Gastrocnemius medialis (tissue), 4 donors: Measurements from ENCODE around the gene BFAR. TPM values are rescaled to one million over a fixed set of nuclear protein-coding genes. Genes with fewer than 3 reads are reported as not detected.
A peak's percentile ranks its signal among the peaks of the same experiment; 100 is the strongest.
"Not testable (repeated sequence)": the region's sequence is repeated elsewhere in the genome, so short reads cannot be mapped to it uniquely, and the experiment has no call there.

Experiments used
- ATAC-seq, 2 donors: fragments of 150-250 bp; one replicate each; pipeline ENCODE4 v1.9.1; 2016
- DNase-seq, 2 donors: peaks; one replicate each; pipeline ENCODE4 v3.0.0-alpha.2; 2019
- H3K27ac ChIP-seq, 4 donors: fragments of 200-600 bp; sonication (generic); 1 replicate in 1 of 4; 2 replicates in 3 of 4; pipeline ENCODE4 v1.5.1; 2016 to 2018; ENCODE audit warnings: mild to moderate bottlenecking in 2 of 4, moderate library complexity in 1 of 4
- H3K27me3 ChIP-seq, 3 donors: fragments of 200-600 bp; sonication (generic) in 2 of 3; 1 replicate in 1 of 3; 2 replicates in 2 of 3; pipeline versions ENCODE4 v1.5.1 to v1.6.0; 2016 to 2019; ENCODE audit warnings: mild to moderate bottlenecking in 1 of 3, moderate library complexity in 1 of 3
- H3K36me3 ChIP-seq, 2 donors: fragments of 200-600 bp; sonication (generic) in 1 of 2; one replicate each; pipeline ENCODE4 v1.5.1; 2017 to 2018
- H3K4me1 ChIP-seq, 2 donors: fragments of 200-600 bp; sonication (generic) in 1 of 2; one replicate each; pipeline ENCODE4 v1.5.1; 2016 to 2017; ENCODE audit warnings: mild to moderate bottlenecking in 2 of 2
- H3K4me3 ChIP-seq, 4 donors: fragments of 200-600 bp; sonication (generic) in 3 of 4; 1 replicate in 1 of 4; 2 replicates in 3 of 4; pipeline ENCODE4 v1.5.1; 2016 to 2019; ENCODE audit warnings: mild to moderate bottlenecking in 2 of 4
- H3K9me3 ChIP-seq, 3 donors: fragments of 200-600 bp; sonication (generic) in 2 of 3; 1 replicate in 1 of 3; 2 replicates in 2 of 3; pipeline ENCODE4 v1.5.1; 2016 to 2019
- CTCF ChIP-seq, 5 experiments: fragments of 450-650 bp in 3 of 5; fragments of 200-600 bp in 2 of 5; sonication (generic) in 2 of 5; IDR thresholded peaks in 4 of 5; conservative IDR thresholded peaks in 1 of 5; 1 replicate in 4 of 5; 2 replicates in 1 of 5; pipeline ENCODE4 v1.5.1; 2016 to 2019; ENCODE audit warnings: antibody characterized with exemption in 5 of 5, mild to moderate bottlenecking in 3 of 5, moderate library complexity in 3 of 5
- POLR2A ChIP-seq, 2 donors: fragments of 450-650 bp; IDR thresholded peaks; one replicate each; pipeline ENCODE4 v1.6.1; 2017; ENCODE audit warnings: antibody characterized with exemption in 2 of 2, mild to moderate bottlenecking in 2 of 2, moderate library complexity in 2 of 2
- in situ Hi-C, 4 donors: fragments of 200-750 bp; cut with MboI; loops; one replicate each; pipeline versions ENCODE4 v1.15.0 to v1.8.0; 2017; ENCODE audit warnings: low sequenced_read_pairs in 4 of 4
- intact Hi-C: fragments of 100-400 bp; cut with DNase I; formaldehyde crosslinking; loops from one replicate; pipeline ENCODE4 v1.15.1; 2023; ENCODE audit warnings: low total_unique reads
- total RNA-seq, 4 donors: library from RNA; depleted of rRNA; stranded (reverse); fragments of >200 nt; gene quantifications; one replicate each; pipeline versions ENCODE4 v1.1.0 to v1.2.3, GENCODE V29; 2016

BFAR gene
- total RNA-seq, 4 donors from 2014 or later: 39.7 to 103 (median 65.5) TPM

GRCh38 chr16:14681115-14681514 lies 48.4 kb downstream of the BFAR start:
- Histone ChIP-seq H3K36me3 (no peaks in the 10 kb centered on the region), H3K9me3 (no peaks in the 10 kb centered on the region), H3K27me3 (no peaks in the 10 kb centered on the region), H3K27ac (no peak overlapping the region), H3K4me3 (no peak overlapping the region), H3K4me1 (no peaks in the 10 kb centered on the region)
- TF ChIP-seq CTCF (IDR thresholded peaks at IDR 0.05 in 4 of 5, conservative IDR thresholded peaks at IDR 0.05 in 1 of 5): no peak
- no peak for TF ChIP-seq POLR2A (IDR thresholded peaks at IDR 0.05)
- ATAC-seq (no peak), DNase-seq (no peak)
- in situ Hi-C loops (no loop called here), intact Hi-C loops (no loop called here)

- Histone ChIP-seq H3K27me3 (no peaks in the 10 kb centered on the region), H3K9me3 (no peaks in the 10 kb centered on the region), H3K4me1 (no peaks in the 10 kb centered on the region), H3K36me3 (no peaks in the 10 kb centered on the region), H3K4me3 (no peak overlapping the region), H3K27ac (no peak overlapping the region)
- in situ Hi-C loops: no loop called here
- intact Hi-C loops: no loop called here
- TF ChIP-seq CTCF (IDR thresholded peaks at IDR 0.05 in 4 of 5, conservative IDR thresholded peaks at IDR 0.05 in 1 of 5): no peak
- no peak for TF ChIP-seq POLR2A (IDR thresholded peaks at IDR 0.05)
- ATAC-seq (no peak), DNase-seq (no peak)
Measured at GRCh38 chr16:14682121-14682520, 49.4 kb downstream of the BFAR start.

- H3K27ac ChIP-seq, ATAC-seq, in situ Hi-C loops, H3K27me3 ChIP-seq, intact Hi-C loops, H3K36me3 ChIP-seq, H3K9me3 ChIP-seq, DNase-seq, H3K4me1 ChIP-seq, H3K4me3 ChIP-seq: not testable (repeated sequence)
Measured at GRCh38 chr16:14685870-14686793, 53.4 kb downstream of the BFAR start.

- intact Hi-C loops, H3K36me3 ChIP-seq, H3K27ac ChIP-seq, in situ Hi-C loops, H3K4me1 ChIP-seq, H3K4me3 ChIP-seq, H3K9me3 ChIP-seq, ATAC-seq, H3K27me3 ChIP-seq, DNase-seq: not testable (repeated sequence)
Measured at GRCh38 chr16:14694129-14694528, 61.4 kb downstream of the BFAR start, which contains the start of gene PLA2G10. Gene PLA2G10, minus strand, starts transcription at chr16:14694308. Its CDS starts 79 bp downstream, at chr16:14694229.

GRCh38 chr16:14701859-14702258 lies 69.1 kb downstream of the BFAR start:
- intact Hi-C loops, ATAC-seq, in situ Hi-C loops: not testable (repeated sequence)

GRCh38 chr16:14702672-14703071 lies 69.9 kb downstream of the BFAR start:
- in situ Hi-C loops, H3K27ac ChIP-seq, H3K4me3 ChIP-seq, intact Hi-C loops, H3K36me3 ChIP-seq, ATAC-seq, H3K4me1 ChIP-seq, H3K9me3 ChIP-seq, DNase-seq, H3K27me3 ChIP-seq: not testable (repeated sequence)

More at GRCh38 chr16:14701859-14702258, 69.1 kb downstream of the BFAR start:
- H3K4me3 ChIP-seq, DNase-seq, H3K36me3 ChIP-seq, H3K27ac ChIP-seq, H3K4me1 ChIP-seq, H3K9me3 ChIP-seq, H3K27me3 ChIP-seq: not testable (repeated sequence)

GRCh38 chr16:14703156-14704011 lies 70.6 kb downstream of the BFAR start, which contains the start of gene NPIPA3:
Gene NPIPA3, plus strand, starts transcription at chr16:14703411. Its CDS starts 5,533 bp downstream, at chr16:14708944.
- H3K27me3 ChIP-seq, in situ Hi-C loops, intact Hi-C loops, H3K4me3 ChIP-seq, H3K36me3 ChIP-seq, DNase-seq, H3K9me3 ChIP-seq, H3K4me1 ChIP-seq, H3K27ac ChIP-seq: not testable (repeated sequence)
- peak; percentile 82 to 85 for ATAC-seq
